ENCODE results near the gene SLC6A6.

- TF ChIP-seq, protein P1, sequence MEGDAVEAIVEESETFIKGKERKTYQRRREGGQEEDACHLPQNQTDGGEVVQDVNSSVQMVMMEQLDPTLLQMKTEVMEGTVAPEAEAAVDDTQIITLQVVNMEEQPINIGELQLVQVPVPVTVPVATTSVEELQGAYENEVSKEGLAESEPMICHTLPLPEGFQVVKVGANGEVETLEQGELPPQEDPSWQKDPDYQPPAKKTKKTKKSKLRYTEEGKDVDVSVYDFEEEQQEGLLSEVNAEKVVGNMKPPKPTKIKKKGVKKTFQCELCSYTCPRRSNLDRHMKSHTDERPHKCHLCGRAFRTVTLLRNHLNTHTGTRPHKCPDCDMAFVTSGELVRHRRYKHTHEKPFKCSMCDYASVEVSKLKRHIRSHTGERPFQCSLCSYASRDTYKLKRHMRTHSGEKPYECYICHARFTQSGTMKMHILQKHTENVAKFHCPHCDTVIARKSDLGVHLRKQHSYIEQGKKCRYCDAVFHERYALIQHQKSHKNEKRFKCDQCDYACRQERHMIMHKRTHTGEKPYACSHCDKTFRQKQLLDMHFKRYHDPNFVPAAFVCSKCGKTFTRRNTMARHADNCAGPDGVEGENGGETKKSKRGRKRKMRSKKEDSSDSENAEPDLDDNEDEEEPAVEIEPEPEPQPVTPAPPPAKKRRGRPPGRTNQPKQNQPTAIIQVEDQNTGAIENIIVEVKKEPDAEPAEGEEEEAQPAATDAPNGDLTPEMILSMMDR (IDR thresholded peaks at IDR 0.05), result no peak
- no peak for TF ChIP-seq POLR2A (IDR thresholded peaks at IDR 0.05)
Measured at GRCh38 chr3:14485981-14486380, 83.6 kb downstream of the SLC6A6 start.

Measured in esophagus squamous epithelium (tissue), 4 donors.